ENCODE measurements around the gene ZNF550.

DNA sequence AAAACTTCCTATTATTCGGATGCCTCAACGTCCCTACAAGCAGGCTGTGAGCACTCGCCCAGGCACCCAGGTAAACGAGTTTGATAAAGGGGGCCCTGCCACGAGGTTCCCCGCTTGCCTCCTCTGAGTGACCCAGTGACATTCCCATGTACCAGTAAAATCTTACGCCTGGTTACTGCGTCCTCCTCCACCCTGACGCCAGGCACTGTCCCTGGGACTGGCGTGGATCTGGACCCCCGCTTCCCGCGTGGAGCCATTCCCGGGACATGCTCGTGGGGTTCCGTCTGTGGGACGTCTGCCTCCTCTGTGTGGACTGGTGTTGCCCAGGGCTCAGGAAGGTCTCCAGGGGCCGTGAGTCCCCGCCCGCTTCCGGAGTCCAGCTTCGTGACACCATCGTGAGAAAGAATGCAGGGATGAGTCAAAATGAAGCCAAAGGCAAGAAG is 407 bp upstream of the ZNF550 start:
- TF ChIP-seq CTCF (IDR thresholded peaks at IDR 0.05) (no peak), ZFX (IDR thresholded peaks at IDR 0.05; ENCODE audit: borderline replicate concordance) (no peak)
